GM23338 (cell line): ENCODE measurements around the gene PAK4.
"Not testable (repeated sequence)": the region's sequence is repeated elsewhere in the genome, so short reads cannot be mapped to it uniquely, and the experiment has no call there.

Source experiments
- CREB1 ChIP-seq: fragments of 250-450 bp; sonication (Bioruptor Pico); IDR thresholded peaks from 2 replicates; pipeline ENCODE4 v1.5.0; 2020; ENCODE audit warnings: low read depth, mild to moderate bottlenecking, moderate library complexity
- CTCF ChIP-seq, 2 experiments: fragments of 200-600 bp in 1 of 2; sonication (generic) in 1 of 2; conservative IDR thresholded peaks; 2 replicates each; pipeline versions ENCODE4 v1.5.1 to v1.6.1; 2016 to 2017; ENCODE audit warnings: antibody characterized with exemption in 2 of 2, low read depth in 2 of 2, mild to moderate bottlenecking in 2 of 2, moderate library complexity in 1 of 2
- ETS1 ChIP-seq: IDR thresholded peaks from 2 replicates; pipeline ENCODE4 v1.6.1; 2016; ENCODE audit warnings: antibody characterized with exemption
- EZH2 ChIP-seq: fragments of 200-600 bp; sonication (generic); IDR thresholded peaks from one replicate; pipeline ENCODE4 v1.8.0; 2017; ENCODE audit warnings: antibody characterized with exemption, mild to moderate bottlenecking, low read depth; ENCODE audit not compliant: unreplicated experiment
- EZH2phosphoT487 ChIP-seq: fragments of 200-600 bp; sonication (generic); IDR thresholded peaks from one replicate; pipeline ENCODE4 v1.8.1; 2018; ENCODE audit warnings: antibody characterized with exemption; ENCODE audit not compliant: unreplicated experiment
- JUNB ChIP-seq: IDR thresholded peaks from one replicate; pipeline ENCODE4 v1.6.1; 2016; ENCODE audit warnings: antibody characterized with exemption; ENCODE audit not compliant: unreplicated experiment
- POLR2AphosphoS5 ChIP-seq: IDR thresholded peaks from 2 replicates; pipeline ENCODE4 v1.6.1; 2016; ENCODE audit warnings: antibody characterized with exemption, low read depth
- REST ChIP-seq: IDR thresholded peaks from one replicate; pipeline ENCODE4 v1.6.1; 2018; ENCODE audit warnings: antibody characterized with exemption; ENCODE audit not compliant: unreplicated experiment
- STAT1 ChIP-seq: IDR thresholded peaks from one replicate; pipeline ENCODE4 v1.6.1; 2016; ENCODE audit warnings: antibody characterized with exemption; ENCODE audit not compliant: unreplicated experiment
- ZNF114 ChIP-seq: fragments of 250-450 bp; sonication (Bioruptor Pico); IDR thresholded peaks from 2 replicates; pipeline ENCODE4 v1.5.0; 2020; ENCODE audit warnings: mild to moderate bottlenecking, moderate library complexity
- ZNF331 ChIP-seq: fragments of 250-450 bp; sonication (Bioruptor Pico); IDR thresholded peaks from 2 replicates; pipeline ENCODE4 v1.5.0; 2020; ENCODE audit warnings: low read depth, mild to moderate bottlenecking, moderate library complexity

GRCh38 chr19:39219108-39219507 is 93.5 kb downstream of the PAK4 start:
- TF ChIP-seq POLR2AphosphoS5; EZH2phosphoT487; CTCF (conservative IDR thresholded peaks at IDR 0.05; ENCODE audit: low read depth in 2 of 2); EZH2; ZNF331; REST; CREB1 (CRISPR knock-in tag); JUNB; ZNF114 (CRISPR knock-in tag); STAT1; ETS1: not testable (repeated sequence)
